Suppressor macrophage treated with lipopolysaccharide for 4 hours (primary cell): Measurements from ENCODE around the gene AIF1L.

Experiments
- DNase-seq: peaks from one replicate; pipeline ENCODE4 v3.0.0-alpha.2; 2020

The AIF1L gene

DNA sequence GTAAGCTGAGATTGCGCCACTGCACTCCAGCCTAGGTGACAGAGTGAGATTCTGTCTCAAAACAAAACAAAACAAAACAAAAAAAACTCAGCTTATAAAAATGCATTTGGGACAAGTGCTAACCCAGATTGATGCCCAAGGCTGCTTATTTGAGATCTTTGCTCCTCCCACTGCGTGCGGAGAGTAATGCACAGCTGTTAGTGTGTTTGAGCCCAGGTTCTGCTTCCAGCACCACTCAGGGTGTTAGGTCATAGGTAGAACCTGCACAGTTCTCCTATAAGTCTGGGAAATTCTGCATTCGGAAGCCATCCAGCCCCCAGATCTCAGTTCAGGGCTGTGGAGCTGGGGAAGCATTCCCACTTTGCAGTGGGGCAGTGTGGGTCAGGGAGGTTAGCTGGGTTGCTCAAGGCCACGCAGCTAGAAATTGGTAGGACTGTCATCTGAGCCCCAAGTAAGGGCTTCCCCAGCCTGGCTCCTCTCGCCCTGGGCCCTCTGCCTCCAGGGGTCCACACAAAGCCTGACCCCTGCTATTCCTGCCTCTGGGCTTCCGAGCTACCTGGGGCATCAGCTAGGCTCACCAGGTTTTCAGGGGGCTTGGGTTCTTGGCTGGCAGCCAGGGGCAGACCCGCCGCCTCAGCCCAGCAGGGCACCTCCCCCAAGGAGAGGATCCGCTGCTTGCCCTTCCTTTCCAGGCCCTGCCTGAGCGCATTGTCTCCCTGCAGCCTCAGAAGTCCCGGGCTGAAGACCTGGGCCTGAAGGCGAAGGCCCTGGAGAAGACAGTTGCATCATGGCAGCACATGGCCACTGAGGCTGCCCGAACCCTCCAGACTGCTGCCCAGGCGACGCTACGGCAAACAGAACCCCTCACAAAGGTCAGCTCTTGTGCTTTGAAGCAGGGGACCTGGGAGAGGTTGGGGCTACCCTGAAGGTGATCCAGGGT lies 17.6 kb upstream of the AIF1L start:
- no peak for DNase-seq

DNA sequence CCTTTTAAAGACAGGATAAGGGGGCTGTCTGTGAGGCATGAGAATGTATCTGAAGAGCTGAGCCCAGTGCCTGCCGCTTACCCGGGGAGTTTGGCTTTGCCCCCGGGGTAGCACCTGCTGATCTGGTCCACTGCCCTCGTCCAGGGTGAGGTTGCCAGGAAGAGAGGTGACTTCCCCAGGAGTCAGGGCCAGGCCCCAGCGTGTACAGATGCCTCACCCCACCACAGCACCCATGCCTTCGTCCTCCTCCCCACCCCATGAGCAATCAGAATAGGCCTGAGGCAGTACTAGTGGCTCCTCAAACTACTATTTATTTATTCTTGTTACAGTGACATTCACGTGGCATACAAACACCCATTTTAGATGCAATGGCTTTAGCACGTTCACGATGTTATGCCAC lies 15.7 kb upstream of the AIF1L start:
- DNase-seq, result no peak

DNA sequence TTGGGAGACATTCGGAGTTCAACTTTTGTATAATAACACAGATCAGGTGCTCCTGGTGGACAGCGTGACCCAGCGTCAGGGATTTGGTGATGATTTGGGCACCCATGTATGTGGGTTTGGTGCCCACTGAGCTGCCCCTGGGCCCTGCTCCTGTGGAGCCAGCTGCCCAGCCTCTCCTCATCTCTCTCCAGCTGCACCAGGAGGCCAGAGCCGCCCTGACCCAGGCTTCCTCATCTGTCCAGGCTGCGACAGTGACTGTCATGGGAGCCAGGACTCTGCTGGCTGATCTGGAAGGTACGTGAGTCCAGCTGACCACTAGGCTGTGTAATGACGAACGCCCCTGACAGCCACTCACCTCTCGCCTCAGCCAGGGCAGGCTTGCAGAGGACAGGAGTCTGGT lies 14.5 kb upstream of the AIF1L start:
- no peak for DNase-seq

DNA sequence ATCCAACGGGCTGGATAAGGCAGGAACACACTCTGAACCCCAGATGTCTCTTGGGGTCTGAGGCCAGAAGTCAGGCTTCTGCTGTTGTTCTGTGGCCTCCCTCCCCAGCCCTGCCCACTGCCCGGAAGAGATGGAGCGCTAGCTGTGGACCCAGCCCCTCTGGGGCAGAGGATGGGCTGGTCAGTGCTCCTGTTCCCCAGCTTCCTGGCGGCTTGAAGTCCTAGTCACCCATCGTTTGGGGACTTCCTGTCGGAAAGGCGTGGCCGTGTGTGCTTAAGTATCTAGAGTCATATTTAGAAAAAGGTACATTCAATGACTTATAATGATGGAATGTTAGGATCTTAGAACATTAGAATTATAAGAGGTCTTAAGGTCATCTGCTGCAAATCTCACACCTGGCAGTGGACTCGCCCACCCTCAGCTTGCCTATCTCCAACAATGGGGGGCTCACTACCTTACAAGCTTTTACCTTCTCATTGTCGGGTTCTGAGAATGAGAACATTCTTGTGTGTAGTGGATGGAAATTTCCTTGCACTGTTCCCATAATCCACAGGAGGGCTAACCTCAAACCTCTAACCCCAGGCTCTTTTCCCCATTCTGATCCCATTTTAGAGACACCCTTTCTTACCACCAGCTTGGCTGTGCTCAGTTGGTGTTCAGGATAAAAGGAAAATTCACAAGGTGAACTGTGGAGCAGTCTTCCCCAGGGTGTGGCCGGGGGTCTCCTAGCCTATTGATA lies 13.4 kb upstream of the AIF1L start:
- no peak for DNase-seq

DNA sequence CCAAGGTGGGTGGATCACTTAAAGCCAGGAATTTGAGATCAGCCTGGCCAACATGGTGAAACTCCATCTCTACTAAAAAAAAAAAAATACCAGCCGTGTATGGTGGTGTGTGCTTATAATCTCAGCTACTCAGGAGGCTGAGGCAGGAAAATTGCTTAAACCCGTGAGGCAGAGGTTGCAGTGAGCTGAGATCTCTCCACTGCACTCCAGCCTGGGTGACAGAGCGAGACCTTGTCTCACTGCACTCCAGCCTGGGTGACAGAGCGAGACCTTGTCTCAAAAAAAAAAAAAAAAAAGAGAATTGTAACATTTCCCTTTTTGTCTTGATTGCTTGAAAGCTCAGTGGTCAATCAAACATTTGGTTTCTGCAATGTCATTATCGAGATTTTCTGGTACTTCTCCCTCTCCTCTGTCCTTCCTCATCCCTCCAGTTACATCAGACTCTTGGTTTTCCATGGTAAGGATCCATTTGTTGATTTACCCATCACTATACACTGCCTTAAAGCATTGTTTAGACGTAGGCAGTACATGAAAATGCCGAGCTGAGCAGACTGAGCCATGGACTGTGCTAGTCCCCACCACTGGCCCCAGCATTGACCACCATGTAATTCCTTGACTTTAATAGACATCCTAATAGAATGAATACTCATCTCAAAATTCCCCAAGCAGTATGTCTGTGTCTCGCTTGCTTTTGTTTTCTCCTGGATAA lies 11.5 kb upstream of the AIF1L start:
- DNase-seq, result no peak

DNA sequence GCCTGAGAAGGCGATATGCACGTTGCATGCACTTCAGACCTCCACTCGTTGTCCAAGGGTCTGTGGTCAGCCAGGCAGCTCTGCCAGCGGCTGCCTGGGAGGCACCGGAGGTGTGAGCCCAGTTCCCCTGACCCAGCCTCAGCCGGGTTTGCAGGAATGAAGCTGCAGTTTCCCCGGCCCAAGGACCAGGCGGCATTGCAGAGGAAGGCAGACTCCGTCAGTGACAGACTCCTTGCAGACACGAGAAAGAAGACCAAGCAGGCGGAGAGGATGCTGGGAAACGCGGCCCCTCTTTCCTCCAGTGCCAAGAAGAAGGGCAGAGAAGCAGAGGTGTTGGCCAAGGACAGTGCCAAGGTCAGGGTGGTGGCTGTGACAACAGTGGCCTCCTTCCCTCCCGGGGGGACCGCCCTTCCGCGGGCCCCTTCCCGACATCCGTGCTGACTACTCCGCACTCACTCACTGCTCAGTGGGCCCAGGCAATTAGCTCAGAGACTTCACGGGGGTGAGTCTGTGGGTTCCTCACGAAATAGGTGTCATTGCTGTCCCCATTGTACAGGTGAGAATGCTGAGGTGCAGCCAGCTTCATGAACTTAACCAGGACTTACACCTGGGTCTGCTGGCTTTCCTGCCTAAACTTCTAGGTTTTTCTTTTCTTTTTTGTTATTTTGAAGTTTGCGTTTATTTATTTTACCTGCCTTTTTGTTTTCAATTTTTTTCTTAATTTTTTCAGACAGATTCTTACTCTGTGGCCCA lies 10.8 kb upstream of the AIF1L start:
- DNase-seq, result no peak

DNA sequence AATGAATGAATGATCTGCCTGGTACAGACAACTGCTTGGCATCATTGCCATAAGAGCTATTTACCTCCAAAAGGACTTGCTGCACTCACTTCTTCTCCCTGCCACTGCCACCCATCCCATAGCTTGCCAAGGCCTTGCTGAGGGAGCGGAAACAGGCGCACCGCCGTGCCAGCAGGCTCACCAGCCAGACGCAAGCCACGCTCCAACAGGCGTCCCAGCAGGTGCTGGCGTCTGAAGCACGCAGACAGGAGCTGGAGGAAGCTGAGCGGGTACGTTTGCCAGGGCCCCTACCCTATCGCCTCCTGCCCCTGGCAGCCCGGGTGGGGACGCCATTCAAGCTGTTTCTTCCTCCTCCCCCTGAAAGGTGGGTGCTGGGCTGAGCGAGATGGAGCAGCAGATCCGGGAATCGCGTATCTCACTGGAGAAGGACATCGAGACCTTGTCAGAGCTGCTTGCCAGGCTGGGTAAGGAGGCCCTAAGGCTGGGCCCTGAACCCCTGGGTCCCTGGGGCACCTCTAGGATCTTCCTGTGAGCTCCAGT lies 8.9 kb upstream of the AIF1L start:
- no peak for DNase-seq

DNA sequence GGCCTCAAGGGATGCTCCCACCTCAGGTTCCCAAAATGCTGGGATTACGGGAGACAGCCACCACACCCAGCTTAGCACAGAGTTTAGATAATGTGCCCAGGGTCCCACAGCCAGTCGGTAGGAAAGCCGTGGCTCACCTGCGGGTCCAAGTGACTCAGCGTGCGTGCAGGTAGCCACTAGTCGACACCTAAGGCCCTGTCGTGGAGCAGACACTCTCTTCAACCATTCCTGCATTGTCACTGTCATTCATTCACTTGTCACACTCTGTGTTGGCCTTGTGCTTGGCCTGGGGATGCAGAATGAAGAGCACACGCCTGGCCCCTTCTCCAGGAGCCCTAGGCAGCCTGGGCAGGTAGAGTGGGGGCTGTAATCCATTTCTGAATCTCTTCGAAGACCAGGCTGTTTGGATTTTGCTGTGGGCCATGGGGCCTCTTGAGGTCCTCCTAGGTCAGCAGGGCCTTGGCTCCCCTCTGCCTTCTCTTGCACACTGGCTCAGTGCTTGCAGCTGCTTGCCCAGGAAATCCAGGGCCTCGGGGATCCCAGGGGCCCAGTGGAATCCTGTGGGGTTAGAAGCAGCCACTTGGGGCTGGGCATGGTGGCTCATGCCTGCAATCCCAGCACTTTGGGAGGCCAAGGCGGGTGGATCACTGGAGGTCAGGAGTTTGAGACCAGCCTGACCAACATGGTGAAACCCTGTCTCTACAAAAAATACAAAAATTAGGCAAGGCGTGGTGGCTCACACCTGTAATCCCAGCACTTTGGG lies 6.1 kb upstream of the AIF1L start:
- DNase-seq, result no peak

DNA sequence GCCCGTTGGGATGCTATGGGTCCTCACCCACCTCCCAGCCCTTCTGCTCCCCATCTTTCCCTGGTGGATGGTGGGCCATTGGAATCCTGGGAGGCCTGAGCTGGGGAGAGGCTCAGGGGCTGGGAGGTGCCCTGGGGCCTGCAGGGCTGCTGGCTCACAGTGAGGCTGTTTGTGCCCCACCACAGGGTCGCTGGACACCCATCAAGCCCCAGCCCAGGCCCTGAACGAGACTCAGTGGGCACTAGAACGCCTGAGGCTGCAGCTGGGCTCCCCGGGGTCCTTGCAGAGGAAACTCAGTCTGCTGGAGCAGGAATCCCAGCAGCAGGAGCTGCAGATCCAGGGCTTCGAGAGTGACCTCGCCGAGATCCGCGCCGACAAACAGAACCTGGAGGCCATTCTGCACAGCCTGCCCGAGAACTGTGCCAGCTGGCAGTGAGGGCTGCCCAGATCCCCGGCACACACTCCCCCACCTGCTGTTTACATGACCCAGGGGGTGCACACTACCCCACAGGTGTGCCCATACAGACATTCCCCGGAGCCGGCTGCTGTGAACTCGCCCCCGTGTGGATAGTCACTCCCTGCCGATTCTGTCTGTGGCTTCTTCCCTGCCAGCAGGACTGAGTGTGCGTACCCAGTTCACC lies 4.9 kb upstream of the AIF1L start:
- DNase-seq, result no peak

DNA sequence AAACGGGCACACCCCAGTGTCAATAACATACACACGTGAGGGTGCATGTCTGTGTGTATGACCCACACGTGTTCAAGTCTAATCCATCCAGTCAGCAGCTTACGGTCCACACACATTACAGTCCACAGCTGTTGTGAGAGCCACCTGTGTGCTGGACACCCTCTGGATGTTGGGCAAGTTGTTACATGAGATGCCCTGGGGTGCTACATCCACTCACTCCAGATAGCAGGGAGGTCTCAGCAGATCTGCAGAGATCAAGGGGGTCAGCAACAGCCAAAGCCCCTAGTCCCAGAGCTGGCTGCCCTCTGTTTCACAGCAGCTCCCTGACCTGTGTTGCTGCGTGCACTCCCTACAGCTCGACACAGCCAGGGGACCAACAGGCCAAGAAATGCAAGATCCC lies 4.3 kb upstream of the AIF1L start:
- no peak for DNase-seq

DNA sequence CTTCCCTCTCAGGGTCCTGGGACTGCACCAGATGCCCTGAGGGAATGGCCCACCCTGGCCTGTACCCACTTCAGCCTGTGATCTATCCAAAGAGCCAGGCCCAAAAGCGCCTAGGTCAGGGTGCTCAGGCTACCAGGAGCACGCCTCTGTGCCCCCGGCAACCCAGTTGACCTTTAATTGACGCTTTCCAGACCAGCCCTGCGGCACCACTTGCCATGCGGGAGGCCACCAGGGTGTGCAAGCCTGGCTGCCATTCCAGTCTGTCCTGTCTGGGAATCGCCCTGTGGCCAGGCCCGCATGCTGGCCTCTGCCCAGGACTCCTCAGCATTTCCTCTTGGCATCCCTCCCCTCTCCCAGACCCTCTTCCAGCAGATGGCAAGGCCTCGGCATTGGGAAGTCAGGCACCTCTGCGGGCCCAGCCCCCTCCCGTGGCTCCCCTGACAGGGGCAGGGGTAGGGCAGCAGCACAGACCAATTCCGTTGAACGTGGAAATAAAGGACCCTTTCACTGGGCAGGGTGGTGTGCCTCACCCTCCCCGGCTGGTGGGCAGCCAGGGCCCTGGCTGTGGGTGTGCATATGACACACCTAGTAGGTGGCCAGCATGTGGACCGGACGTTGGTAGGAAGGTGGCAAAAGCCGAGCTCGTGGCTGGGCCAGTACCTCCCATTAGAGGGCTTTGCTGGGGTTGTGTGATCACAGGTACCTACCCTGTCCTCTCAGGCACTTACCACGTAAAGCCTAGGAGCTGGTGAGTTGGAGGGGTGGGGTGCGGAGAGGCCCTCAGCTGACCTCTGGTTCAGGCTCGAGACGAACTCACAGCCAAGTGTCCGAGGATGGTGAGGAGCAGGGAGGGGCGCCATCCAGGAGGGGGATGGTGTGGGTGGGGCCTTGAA lies 3.5 kb upstream of the AIF1L start:
- DNase-seq, result no peak

DNA sequence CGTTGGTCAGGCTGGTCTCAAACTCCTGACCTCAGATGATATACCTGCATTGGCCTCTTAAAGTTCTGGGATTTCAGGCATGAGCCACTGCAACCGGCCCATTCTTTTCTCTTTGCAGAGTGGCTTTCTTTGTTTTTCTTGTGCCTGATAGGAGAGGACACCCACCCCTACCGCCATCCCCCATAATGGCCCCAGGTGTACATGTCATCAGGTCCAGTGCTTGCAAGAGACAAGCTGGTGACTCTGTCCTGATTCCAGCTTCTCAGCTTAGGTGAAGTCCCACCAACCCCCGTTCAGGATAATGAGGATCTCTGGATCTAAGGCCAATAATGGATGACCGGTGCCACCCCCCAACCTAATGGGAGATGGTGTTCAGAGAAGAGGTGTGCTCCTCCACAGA lies 2.3 kb upstream of the AIF1L start:
- DNase-seq, result no peak

DNA sequence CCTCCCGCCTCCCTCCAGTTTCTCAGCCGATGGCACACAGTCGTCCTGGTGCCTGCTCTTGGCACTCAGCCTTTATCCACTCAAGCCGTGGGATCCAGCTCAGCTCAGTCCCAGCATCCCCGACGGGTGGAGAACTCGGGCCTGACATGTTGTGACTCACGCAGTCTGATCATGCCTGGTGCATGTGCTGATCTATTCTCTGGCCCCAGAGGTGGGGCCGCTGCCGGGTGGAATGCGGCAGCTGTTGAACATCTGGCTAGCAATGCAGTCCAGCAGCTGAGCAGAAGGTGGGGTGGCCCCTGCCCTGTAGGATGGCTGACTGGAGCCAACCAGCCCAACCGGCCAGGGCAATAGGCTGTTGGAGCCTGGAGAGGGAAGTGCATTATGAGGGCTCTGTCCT lies 1.7 kb upstream of the AIF1L start:
- DNase-seq, result no peak

DNA sequence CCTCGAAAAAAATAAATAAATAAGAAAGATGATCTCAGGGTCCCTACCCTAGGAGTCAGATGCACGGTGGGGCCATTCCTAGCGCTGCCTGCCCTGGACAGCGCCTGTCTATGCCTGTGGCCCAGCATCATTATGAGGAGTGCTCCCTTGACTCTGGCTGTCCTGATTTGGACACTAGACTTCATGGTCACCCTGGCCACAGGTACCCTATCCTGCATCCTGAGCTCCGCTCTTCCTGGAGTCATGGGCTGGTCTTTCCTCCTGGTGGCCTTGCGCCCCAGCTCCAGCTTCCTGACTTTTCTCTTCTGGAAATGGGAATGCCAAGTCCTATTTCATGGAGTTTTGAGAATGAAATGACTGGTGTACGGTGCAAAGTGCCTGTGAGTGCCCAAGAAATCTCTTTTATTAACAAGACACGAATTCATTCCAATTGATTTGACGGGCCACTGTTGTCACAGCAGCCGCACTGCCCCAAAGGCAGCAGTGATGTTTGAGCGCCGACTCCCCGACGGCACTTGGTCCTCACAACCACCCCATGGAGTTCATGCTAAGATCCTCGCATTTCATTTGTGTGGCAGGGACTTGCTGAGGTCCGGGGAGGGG lies 564 bp upstream of the AIF1L start:
- DNase-seq, result no peak

DNA sequence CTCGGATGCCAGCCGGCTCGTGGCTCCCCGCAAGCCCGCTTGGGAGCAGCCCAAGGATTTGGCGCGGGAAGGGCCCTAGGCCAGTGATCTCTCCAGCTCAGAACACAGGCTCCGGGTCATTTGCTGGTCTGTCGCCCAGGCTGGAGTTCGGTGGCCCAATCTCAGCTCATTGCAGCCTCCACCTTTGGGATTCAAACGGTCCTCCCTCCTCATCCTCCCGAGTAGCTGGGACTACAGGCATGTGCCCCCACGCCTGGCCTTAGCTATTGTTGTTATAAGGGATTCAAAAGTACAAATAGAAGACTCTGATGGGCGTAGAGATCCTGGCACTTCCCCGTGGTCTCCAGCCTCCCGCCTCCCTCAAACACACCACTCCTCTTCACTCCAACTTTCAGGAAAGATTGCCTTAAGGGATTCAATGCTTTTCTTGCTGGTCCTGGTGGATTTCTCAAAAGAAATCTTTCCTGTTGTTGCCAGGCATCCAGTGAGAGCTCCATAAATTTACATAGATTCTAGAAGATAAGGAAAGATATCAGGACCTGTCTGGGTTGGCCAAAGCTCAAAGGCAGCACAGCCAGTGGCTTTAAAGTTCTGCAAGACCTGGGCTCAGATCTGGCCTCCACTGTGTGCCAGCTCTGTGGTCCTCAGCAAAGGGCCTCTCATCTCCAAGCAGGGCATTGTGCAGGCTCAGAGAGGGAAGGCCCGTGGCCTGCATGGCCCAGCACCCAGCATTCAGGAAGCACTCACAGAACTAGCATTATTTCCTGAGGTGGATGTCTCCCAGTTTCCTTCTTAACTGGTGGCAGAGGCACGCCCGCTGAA lies 1.0 kb downstream of the AIF1L start:
- no peak for DNase-seq

DNA sequence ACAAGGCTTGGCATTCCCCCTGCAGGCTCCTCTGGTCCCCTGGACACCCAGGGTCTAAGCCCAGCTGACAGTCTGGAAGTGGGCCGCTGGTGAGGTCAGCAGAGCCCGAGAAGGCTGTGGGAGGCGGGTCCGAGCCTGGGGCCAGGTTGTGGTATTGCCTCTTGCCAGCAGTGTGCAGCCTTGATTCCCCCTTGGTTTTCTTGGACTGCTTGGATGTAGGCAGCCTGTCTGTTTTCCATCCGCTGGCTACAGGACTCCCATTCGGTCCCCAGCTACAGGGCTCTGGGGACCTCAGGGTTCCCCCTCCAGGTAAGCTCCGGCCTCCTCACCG lies 1.6 kb downstream of the AIF1L start:
- DNase-seq, result no peak

DNA sequence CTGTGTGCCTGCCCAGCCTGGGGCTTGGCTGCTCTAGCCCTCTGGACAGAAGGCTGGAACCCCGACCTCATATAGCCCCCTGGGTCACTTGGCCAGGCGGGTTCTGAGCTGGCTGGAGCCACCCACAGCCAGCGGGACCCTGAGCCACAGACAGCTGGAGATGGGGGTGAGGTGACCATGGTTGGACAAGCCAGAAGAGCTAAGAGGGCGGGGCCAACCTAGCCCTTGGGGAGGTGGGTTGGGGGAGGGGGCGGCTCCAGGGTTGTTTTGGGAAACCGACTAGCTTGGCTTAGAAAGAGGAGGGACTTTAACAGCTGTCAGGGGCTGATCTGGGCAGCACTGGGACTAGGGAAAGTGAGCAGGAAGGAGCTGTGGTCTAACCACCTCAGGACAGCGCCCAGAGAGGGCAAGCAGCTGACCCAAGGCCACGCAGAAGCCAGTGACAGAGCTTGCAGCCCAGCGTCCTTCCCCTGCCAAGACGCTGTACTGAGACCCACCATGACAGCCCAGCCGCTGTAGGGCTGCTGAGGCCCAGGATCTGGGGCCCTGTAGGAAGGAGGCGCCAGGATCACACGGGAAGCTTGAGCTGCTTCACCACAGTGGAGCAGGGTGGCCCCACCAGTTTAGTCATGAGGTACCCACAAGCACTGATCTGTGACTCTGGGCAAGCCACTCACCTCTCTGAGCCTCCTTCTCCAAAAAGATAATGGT lies 2.2 kb downstream of the AIF1L start:
- DNase-seq, result no peak

DNA sequence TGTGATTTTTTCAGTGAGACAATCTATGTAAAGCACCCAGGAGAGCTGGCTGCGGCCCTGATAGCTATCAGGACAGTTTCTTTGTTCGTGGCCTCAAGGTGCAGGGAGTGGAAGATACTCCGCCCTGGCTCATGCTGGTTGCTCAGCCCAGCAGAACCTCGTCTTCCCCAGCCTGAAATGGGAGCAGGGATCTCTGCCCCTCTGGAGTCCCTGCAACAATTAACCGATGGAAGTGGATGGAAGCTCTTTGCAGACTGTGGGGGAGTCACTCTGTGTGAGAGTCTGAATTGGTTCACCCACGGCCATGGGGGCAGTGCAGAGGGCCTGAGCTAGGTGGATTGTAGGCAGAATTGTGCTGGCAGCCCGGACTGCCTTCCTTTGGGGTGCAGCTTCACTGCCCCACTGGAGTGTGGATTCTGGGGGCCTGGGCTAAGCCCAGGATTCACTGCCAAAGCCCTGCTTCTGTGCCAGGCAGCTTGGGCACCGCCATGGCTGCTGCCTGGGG lies 2.8 kb downstream of the AIF1L start:
- no peak for DNase-seq
